ENCODE measurements around the gene GJA3.

Gene GJA3

GRCh38 chr13:20105161-20105689, 55.6 kb downstream of the GJA3 start:
- TF ChIP-seq SIN3A (IDR thresholded peaks at IDR 0.05; ENCODE audit: borderline replicate concordance, insufficient read depth, low read length), result no peak
- TF ChIP-seq TAF1 (IDR thresholded peaks at IDR 0.05; ENCODE audit: borderline replicate concordance, insufficient read depth, low read length), result no peak
- no peak for TF ChIP-seq REST (IDR thresholded peaks at IDR 0.05; ENCODE audit: insufficient read depth in 1 of 2, low read depth in 2 of 2, low read length in 2 of 2)
- no peak for TF ChIP-seq POLR2AphosphoS5 (IDR thresholded peaks at IDR 0.05; ENCODE audit: low read depth, low read length)
- no peak for TF ChIP-seq FOXP2 (optimal IDR thresholded peaks at IDR 0.05; ENCODE audit: borderline replicate concordance, extremely low read depth, extremely low read length, insufficient read depth)

- TF ChIP-seq POLR2AphosphoS5 (IDR thresholded peaks at IDR 0.05; ENCODE audit: low read depth, low read length) (no peak), FOXP2 (optimal IDR thresholded peaks at IDR 0.05; ENCODE audit: borderline replicate concordance, extremely low read depth, extremely low read length, insufficient read depth) (no peak), SIN3A (IDR thresholded peaks at IDR 0.05; ENCODE audit: borderline replicate concordance, insufficient read depth, low read length) (no peak), REST (IDR thresholded peaks at IDR 0.05; ENCODE audit: insufficient read depth in 1 of 2, low read depth in 2 of 2, low read length in 2 of 2) (no peak), TAF1 (IDR thresholded peaks at IDR 0.05; ENCODE audit: borderline replicate concordance, insufficient read depth, low read length) (no peak)
Observed at GRCh38 chr13:20102525-20103180, 58.2 kb downstream of the GJA3 start.

- TF ChIP-seq REST (IDR thresholded peaks at IDR 0.05; ENCODE audit: insufficient read depth in 1 of 2, low read depth in 2 of 2, low read length in 2 of 2) (no peak), POLR2AphosphoS5 (IDR thresholded peaks at IDR 0.05; ENCODE audit: low read depth, low read length) (no peak), SIN3A (IDR thresholded peaks at IDR 0.05; ENCODE audit: borderline replicate concordance, insufficient read depth, low read length) (no peak), TAF1 (IDR thresholded peaks at IDR 0.05; ENCODE audit: borderline replicate concordance, insufficient read depth, low read length) (no peak), FOXP2 (optimal IDR thresholded peaks at IDR 0.05; ENCODE audit: borderline replicate concordance, extremely low read depth, extremely low read length, insufficient read depth) (no peak)
Observed at GRCh38 chr13:20101467-20102316, 59.2 kb downstream of the GJA3 start.

GRCh38 chr13:20099319-20099718, 61.5 kb downstream of the GJA3 start:
- TF ChIP-seq SIN3A (IDR thresholded peaks at IDR 0.05; ENCODE audit: borderline replicate concordance, insufficient read depth, low read length) (no peak), TAF1 (IDR thresholded peaks at IDR 0.05; ENCODE audit: borderline replicate concordance, insufficient read depth, low read length) (no peak), FOXP2 (optimal IDR thresholded peaks at IDR 0.05; ENCODE audit: borderline replicate concordance, extremely low read depth, extremely low read length, insufficient read depth) (no peak), REST (IDR thresholded peaks at IDR 0.05; ENCODE audit: insufficient read depth in 1 of 2, low read depth in 2 of 2, low read length in 2 of 2) (no peak), POLR2AphosphoS5 (IDR thresholded peaks at IDR 0.05; ENCODE audit: low read depth, low read length) (no peak)
